T-cell (primary cell): Measurements from ENCODE around the gene NPHP3. TPM values are rescaled to one million over a fixed set of nuclear protein-coding genes. Genes with fewer than 3 reads are reported as not detected.

Source experiments
- ATAC-seq, 4 experiments: fragments of 200-7000 bp in 3 of 4; fragments of 150-1000 bp in 1 of 4; cut with Tn5 transposase; replicated peaks in 1 of 4; 1 replicate in 3 of 4; 2 replicates in 1 of 4; pipeline ENCODE4 v1.10.0; 2021; ENCODE audit warnings: moderate library complexity in 3 of 4, mild to moderate bottlenecking in 2 of 4, moderate number of reproducible peaks in 1 of 4
- CTCF ChIA-PET, 2 donors: fragments of 300-600 bp; sonication (Branson Sonifier 250); formaldehyde crosslinking; loops; one replicate each; lab custom pipeline; 2022; ENCODE audit warnings: antibody characterized with exemption in 2 of 2; lab: Charles Lee
- POLR2A ChIA-PET, 2 donors: fragments of 300-600 bp; sonication (Branson Sonifier 250); formaldehyde crosslinking; loops; one replicate each; lab custom pipeline; 2022; ENCODE audit warnings: antibody characterized with exemption in 2 of 2; lab: Charles Lee
- DNase-seq, 35 experiments: peaks; one replicate each; pipeline versions ENCODE4 v3.0.0 to v3.0.0-alpha.2; 2013 to 2023
- H3K27ac ChIP-seq: one replicate; pipeline ENCODE4 v1.5.1; 2013; ENCODE audit warnings: low read length
- H3K27me3 ChIP-seq, 2 experiments: replicated peaks in 1 of 2; 1 replicate in 1 of 2; 2 replicates in 1 of 2; pipeline versions ENCODE4 v1.6.1 to v1.7.0; 2013; ENCODE audit warnings: low read length in 1 of 2, mixed read lengths in 1 of 2; ENCODE audit not compliant: control insufficient read depth in 2 of 2, insufficient read depth in 2 of 2; ENCODE audit errors: extremely low read depth in 1 of 2
- H3K36me3 ChIP-seq, 2 donors: 1 replicate in 1 of 2; 2 replicates in 1 of 2; pipeline versions ENCODE4 v1.6.1 to v1.7.0; 2013; ENCODE audit warnings: low read length in 1 of 2; ENCODE audit not compliant: control insufficient read depth in 2 of 2, insufficient read depth in 1 of 2; ENCODE audit errors: extremely low read depth in 1 of 2
- H3K4me1 ChIP-seq, 2 experiments: 1 replicate in 1 of 2; 2 replicates in 1 of 2; pipeline versions ENCODE4 v1.6.1 to v1.7.0; 2013; ENCODE audit warnings: low read length in 2 of 2, mixed read lengths in 1 of 2; ENCODE audit not compliant: insufficient read depth in 2 of 2, control insufficient read depth in 1 of 2; ENCODE audit errors: extremely low read depth in 1 of 2
- H3K4me3 ChIP-seq, 2 donors: 1 replicate in 1 of 2; 2 replicates in 1 of 2; pipeline versions ENCODE4 v1.5.1 to v1.7.0; 2013; ENCODE audit warnings: mild to moderate bottlenecking in 2 of 2, low read length in 1 of 2, moderate library complexity in 1 of 2; ENCODE audit not compliant: control insufficient read depth in 1 of 2; ENCODE audit errors: extremely low read depth in 1 of 2
- H3K9me3 ChIP-seq: 2 replicates; pipeline ENCODE4 v1.7.0; 2013
- H3K27ac Mint-ChIP-seq, 2 donors: one replicate each; pipeline ENCODE4 v1.8.0; 2020 to 2021; ENCODE audit warnings: mild to moderate bottlenecking in 2 of 2, mixed read lengths in 2 of 2
- H3K27me3 Mint-ChIP-seq, 2 donors: one replicate each; pipeline ENCODE4 v1.8.0; 2021 to 2022; ENCODE audit warnings: mixed read lengths in 2 of 2
- H3K36me3 Mint-ChIP-seq: one replicate; pipeline ENCODE4 v1.8.0; 2021; ENCODE audit warnings: mixed read lengths
- H3K4me1 Mint-ChIP-seq, 3 donors: one replicate each; pipeline ENCODE4 v1.8.0; 2020 to 2022; ENCODE audit warnings: mixed read lengths in 3 of 3, mild to moderate bottlenecking in 1 of 3
- H3K4me3 Mint-ChIP-seq, 3 donors: one replicate each; pipeline ENCODE4 v1.8.0; 2020 to 2022; ENCODE audit warnings: mild to moderate bottlenecking in 3 of 3, mixed read lengths in 3 of 3, moderate library complexity in 3 of 3
- H3K9me3 Mint-ChIP-seq, 3 donors: one replicate each; pipeline ENCODE4 v1.8.0; 2020 to 2022; ENCODE audit warnings: mixed read lengths in 3 of 3
- WGBS: methylation state at CpG from one replicate; pipeline ENCODE4 v1.1.5; 2013; ENCODE audit warnings: missing lambda C conversion rate; ENCODE audit not compliant: insufficient coverage; 5-methylcytosine and 5-hydroxymethylcytosine counted together
- total RNA-seq, 35 experiments: library from RNA in 6 of 35; stranded (reverse) in 6 of 35; fragments of 120-200 nt in 1 of 35; gene quantifications; one replicate each; pipeline versions ENCODE4 v1.2.1 to v1.2.4 and lab custom pipeline; 2013 to 2026

NPHP3 gene
- total RNA-seq, 5 donors from 2014 or later (not counting 1 experiment from before 2014, with no cell fraction given) = 28.2 to 60.8 (median 52.1) TPM

GRCh38 chr3:132721479-132722164 lies 587 bp downstream of the NPHP3 start:
- POLR2A ChIA-PET = interaction anchor here in 1 of 2 donors (0.9 kb wide), 1 partner anchor 863 kb away, joined by 5 read pairs; no protein-coding TSS in a partner anchor
- CTCF ChIA-PET = interaction anchor here in 1 of 2 donors (1.0 kb wide), 1 partner anchor 852 kb away, joined by 3 read pairs; the partner anchor contains the start of gene CDV3
- Mint-ChIP-seq H3K27me3 (no peaks in the 10 kb centered on the region), H3K4me3 (peak overlapping the region; percentile 90 to 92 (median 91)), H3K36me3 (peaks cover 11% of the 10 kb centered on the region), H3K4me1 (peaks cover 43 to 46% (median 46%) of the 10 kb centered on the region in 3 donors), H3K27ac (peak overlapping the region; percentile 76 to 82), H3K9me3 (no peaks in the 10 kb centered on the region)
- H3K4me3 ChIP-seq = peak overlapping the region; percentile 88 to 91
- no peaks in the 10 kb centered on the region for H3K27me3 ChIP-seq
- H3K9me3 ChIP-seq = no peaks in the 10 kb centered on the region
- peaks cover 0 to 5% of the 10 kb centered on the region in 2 donors for H3K36me3 ChIP-seq
- DNase-seq = peak in 6 of 35 experiments; percentile 0 to 20 (median 2)
- peak overlapping the region; percentile 26 for H3K27ac ChIP-seq
- WGBS = 3% methylated on average over 44 of the region's 47 CpGs
- peaks cover 16 to 24% of the 10 kb centered on the region in 2 experiments for H3K4me1 ChIP-seq
- peak; percentile 21 to 28 (median 26) for ATAC-seq

GRCh38 chr3:132720228-132720627 lies 2.0 kb downstream of the NPHP3 start:
- ChIA-PET POLR2A (interaction anchor here in 1 of 2 donors (0.6 kb wide), 2 partner anchors 11 to 63 kb away, joined by 4 to 8 read pairs; no protein-coding TSS in a partner anchor), CTCF (interaction anchor here in 1 of 2 donors (0.6 kb wide), 1 partner anchor 849 kb away, joined by 3 read pairs; no protein-coding TSS in a partner anchor)
- H3K36me3 Mint-ChIP-seq = peaks cover 16% of the 10 kb centered on the region
- Histone ChIP-seq H3K4me1 (peaks cover 16 to 24% of the 10 kb centered on the region in 2 experiments), H3K9me3 (no peaks in the 10 kb centered on the region), H3K27ac (no peak overlapping the region), H3K4me3 (no peak overlapping the region), H3K36me3 (peaks cover 0 to 12% of the 10 kb centered on the region in 2 donors), H3K27me3 (no peaks in the 10 kb centered on the region)
- ATAC-seq (no peak), DNase-seq (no peak)
- WGBS = no CpG with 5 or more reads among the region's 6 CpGs
- H3K27ac Mint-ChIP-seq = peak overlapping the region in 1 of 2 donors; percentile 60
- H3K9me3 Mint-ChIP-seq = no peaks in the 10 kb centered on the region
- peaks cover 43 to 51% (median 51%) of the 10 kb centered on the region in 3 donors for H3K4me1 Mint-ChIP-seq
- H3K27me3 Mint-ChIP-seq = no peaks in the 10 kb centered on the region
- H3K4me3 Mint-ChIP-seq = peak overlapping the region; percentile 90 to 92 (median 91)

GRCh38 chr3:132716372-132716771 lies 5.8 kb downstream of the NPHP3 start:
- H3K27ac Mint-ChIP-seq = peak overlapping the region in 1 of 2 donors; percentile 44
- no peaks in the 10 kb centered on the region for H3K9me3 ChIP-seq
- peaks cover 21% of the 10 kb centered on the region for H3K36me3 Mint-ChIP-seq
- ChIA-PET POLR2A (no interaction called here), CTCF (interaction anchor here in 1 of 2 donors (0.7 to 1.4 kb wide), 2 partner anchors 10 to 12 kb away, joined by 3 to 7 read pairs; no protein-coding TSS in a partner anchor)
- DNase-seq (no peak), ATAC-seq (no peak)
- H3K4me1 Mint-ChIP-seq = peaks cover 28 to 44% (median 43%) of the 10 kb centered on the region in 3 donors
- no peaks in the 10 kb centered on the region for H3K27me3 Mint-ChIP-seq
- peaks cover 0 to 19% of the 10 kb centered on the region in 2 donors for H3K36me3 ChIP-seq
- H3K27me3 ChIP-seq = no peaks in the 10 kb centered on the region
- no peak overlapping the region for H3K4me3 ChIP-seq
- H3K27ac ChIP-seq = no peak overlapping the region
- no peak overlapping the region for H3K4me3 Mint-ChIP-seq
- H3K9me3 Mint-ChIP-seq = no peaks in the 10 kb centered on the region
- H3K4me1 ChIP-seq = peaks cover 10 to 13% of the 10 kb centered on the region in 2 experiments

GRCh38 chr3:132713977-132714727 lies 8.1 kb downstream of the NPHP3 start:
- Mint-ChIP-seq H3K4me3 (no peak overlapping the region), H3K9me3 (no peaks in the 10 kb centered on the region), H3K27me3 (no peaks in the 10 kb centered on the region), H3K27ac (no peak overlapping the region), H3K4me1 (peaks cover 6 to 25% (median 25%) of the 10 kb centered on the region in 3 donors), H3K36me3 (peaks cover 26% of the 10 kb centered on the region)
- DNase-seq (no peak), ATAC-seq (no peak)
- no peaks in the 10 kb centered on the region for H3K27me3 ChIP-seq
- WGBS = no CpG with 5 or more reads among the region's 5 CpGs
- CTCF ChIA-PET = no interaction called here
- POLR2A ChIA-PET = no interaction called here
- no peaks in the 10 kb centered on the region for H3K4me1 ChIP-seq
- H3K36me3 ChIP-seq = peaks cover 0 to 35% of the 10 kb centered on the region in 2 donors
- no peak overlapping the region for H3K27ac ChIP-seq
- H3K9me3 ChIP-seq = no peaks in the 10 kb centered on the region
- no peak overlapping the region for H3K4me3 ChIP-seq

- no CpG with 5 or more reads among the region's 6 CpGs for WGBS
- H3K4me1 ChIP-seq = no peaks in the 10 kb centered on the region
- CTCF ChIA-PET = interaction anchor here (0.6 kb wide), 2 partner anchors 9 to 28 kb away, joined by 3 read pairs; no protein-coding TSS in a partner anchor
These were observed 11.9 kb downstream of the NPHP3 start for GRCh38 chr3:132710311-132710710.

GRCh38 chr3:132709761-132710160 lies 12.4 kb downstream of the NPHP3 start:
- H3K4me1 ChIP-seq = no peaks in the 10 kb centered on the region
- no peaks in the 10 kb centered on the region for H3K9me3 ChIP-seq
- no peak overlapping the region for H3K4me3 ChIP-seq
- ATAC-seq = no peak
- Mint-ChIP-seq H3K27me3 (no peaks in the 10 kb centered on the region), H3K27ac (no peak overlapping the region), H3K4me1 (peaks cover 0 to 9% (median 6%) of the 10 kb centered on the region in 3 donors), H3K4me3 (no peak overlapping the region), H3K9me3 (no peaks in the 10 kb centered on the region), H3K36me3 (peaks cover 34% of the 10 kb centered on the region)
- peaks cover 3 to 35% of the 10 kb centered on the region in 2 donors for H3K36me3 ChIP-seq
- 84% methylated on average over 2 of the region's 5 CpGs for WGBS
- no peak overlapping the region for H3K27ac ChIP-seq
- no peak for DNase-seq
- no peaks in the 10 kb centered on the region for H3K27me3 ChIP-seq
- CTCF ChIA-PET = interaction anchor here in 1 of 2 donors (0.6 kb wide), 1 partner anchor 27 kb away, joined by 3 read pairs; no protein-coding TSS in a partner anchor
- POLR2A ChIA-PET = no interaction called here

More at GRCh38 chr3:132710311-132710710, 11.9 kb downstream of the NPHP3 start:
- Histone ChIP-seq H3K9me3 (no peaks in the 10 kb centered on the region), H3K36me3 (peaks cover 3 to 35% of the 10 kb centered on the region in 2 donors), H3K4me3 (no peak overlapping the region), H3K27ac (no peak overlapping the region), H3K27me3 (no peaks in the 10 kb centered on the region)
- H3K36me3 Mint-ChIP-seq = peaks cover 34% of the 10 kb centered on the region
- H3K4me3 Mint-ChIP-seq = no peak overlapping the region
- no peak for DNase-seq
- H3K9me3 Mint-ChIP-seq = no peaks in the 10 kb centered on the region
- peaks cover 0 to 12% (median 8%) of the 10 kb centered on the region in 3 donors for H3K4me1 Mint-ChIP-seq
- no peak for ATAC-seq
- H3K27ac Mint-ChIP-seq = no peak overlapping the region
- POLR2A ChIA-PET = no interaction called here
- no peaks in the 10 kb centered on the region for H3K27me3 Mint-ChIP-seq
